ENCODE measurements around the gene MATN4. TPM values are rescaled to one million over a fixed set of nuclear protein-coding genes. Genes with fewer than 3 reads are reported as not detected.
A peak's percentile ranks its signal among the peaks of the same experiment; 100 is the strongest.

MATN4 gene
- total RNA-seq, 2 donors from 2014 or later, result 0.20 to 0.46 TPM

- no peaks in the 10 kb centered on the region for H3K27me3 ChIP-seq (ENCODE audit: control insufficient read depth, insufficient read depth, low read length, poor library complexity, severe bottlenecking)
- H3K36me3 ChIP-seq (ENCODE audit: control insufficient read depth, insufficient read depth, low read length), result no peaks in the 10 kb centered on the region
- Mint-ChIP-seq H3K27me3 (ENCODE audit: insufficient read depth) (peaks cover 32% of the 10 kb centered on the region), H3K9me3 (no peaks in the 10 kb centered on the region), H3K4me1 (peaks cover 16% of the 10 kb centered on the region), H3K27ac (no peak overlapping the region), H3K36me3 (ENCODE audit: low read depth) (no peaks in the 10 kb centered on the region), H3K4me3 (no peak overlapping the region)
- peak; percentile 52 for TF ChIP-seq CTCF (conservative IDR thresholded peaks at IDR 0.05)
- no peaks in the 10 kb centered on the region for H3K9me3 ChIP-seq (ENCODE audit: control insufficient read depth, low read length)
- no peak for DNase-seq
- peaks cover 4% of the 10 kb centered on the region for H3K4me1 ChIP-seq (ENCODE audit: control insufficient read depth, insufficient read depth, low read length)
- 70 to 83% methylated on average over 2 to 4 of the region's 4 CpGs for WGBS, 2 experiments (ENCODE audit: insufficient coverage in 1 of 2, insufficient read length in 1 of 2)
- no peak overlapping the region for H3K4me3 ChIP-seq (ENCODE audit: low read length)
- H3K27ac ChIP-seq (ENCODE audit: low read depth, low read length), result no peak overlapping the region
- H3K9ac ChIP-seq (ENCODE audit: extremely low read depth, low read length, poor library complexity, severe bottlenecking), result no peak overlapping the region
These were observed 2.8 kb downstream of the MATN4 start for GRCh38 chr20:45305262-45305661.

GRCh38 chr20:45304464-45304999 lies 3.6 kb downstream of the MATN4 start:
- H3K4me3 Mint-ChIP-seq, result no peak overlapping the region
- H3K9ac ChIP-seq (ENCODE audit: extremely low read depth, low read length, poor library complexity, severe bottlenecking), result no peak overlapping the region
- no peaks in the 10 kb centered on the region for H3K36me3 ChIP-seq (ENCODE audit: control insufficient read depth, insufficient read depth, low read length)
- H3K4me1 Mint-ChIP-seq, result peaks cover 16% of the 10 kb centered on the region
- H3K9me3 Mint-ChIP-seq, result no peaks in the 10 kb centered on the region
- no peak overlapping the region for H3K27ac Mint-ChIP-seq
- H3K4me1 ChIP-seq (ENCODE audit: control insufficient read depth, insufficient read depth, low read length), result peaks cover 4% of the 10 kb centered on the region
- WGBS, 2 experiments (ENCODE audit: insufficient coverage in 1 of 2, insufficient read length in 1 of 2), result 93 to 95% methylated on average over 41 to 43 of the region's 43 CpGs
- no peak overlapping the region for H3K4me3 ChIP-seq (ENCODE audit: low read length)
- H3K27me3 Mint-ChIP-seq (ENCODE audit: insufficient read depth), result peaks cover 31% of the 10 kb centered on the region
- H3K36me3 Mint-ChIP-seq (ENCODE audit: low read depth), result no peaks in the 10 kb centered on the region
- H3K9me3 ChIP-seq (ENCODE audit: control insufficient read depth, low read length), result no peaks in the 10 kb centered on the region
- H3K27ac ChIP-seq (ENCODE audit: low read depth, low read length), result no peak overlapping the region
- no peaks in the 10 kb centered on the region for H3K27me3 ChIP-seq (ENCODE audit: control insufficient read depth, insufficient read depth, low read length, poor library complexity, severe bottlenecking)
- no peak for TF ChIP-seq CTCF (conservative IDR thresholded peaks at IDR 0.05)
- no peak for DNase-seq

GRCh38 chr20:45303586-45304463 lies 4.3 kb downstream of the MATN4 start:
- Histone ChIP-seq H3K4me1 (ENCODE audit: control insufficient read depth, insufficient read depth, low read length) (peaks cover 4% of the 10 kb centered on the region), H3K27ac (ENCODE audit: low read depth, low read length) (no peak overlapping the region), H3K4me3 (ENCODE audit: low read length) (no peak overlapping the region), H3K27me3 (ENCODE audit: control insufficient read depth, insufficient read depth, low read length, poor library complexity, severe bottlenecking) (no peaks in the 10 kb centered on the region), H3K36me3 (ENCODE audit: control insufficient read depth, insufficient read depth, low read length) (no peaks in the 10 kb centered on the region), H3K9me3 (ENCODE audit: control insufficient read depth, low read length) (no peaks in the 10 kb centered on the region), H3K9ac (ENCODE audit: extremely low read depth, low read length, poor library complexity, severe bottlenecking) (no peak overlapping the region)
- H3K4me1 Mint-ChIP-seq, result peaks cover 16% of the 10 kb centered on the region
- no peaks in the 10 kb centered on the region for H3K36me3 Mint-ChIP-seq (ENCODE audit: low read depth)
- no peaks in the 10 kb centered on the region for H3K9me3 Mint-ChIP-seq
- H3K4me3 Mint-ChIP-seq, result no peak overlapping the region
- WGBS, 2 experiments (ENCODE audit: insufficient coverage in 1 of 2, insufficient read length in 1 of 2), result 95 to 97% methylated on average over 43 to 47 of the region's 47 CpGs
- DNase-seq, result no peak
- H3K27ac Mint-ChIP-seq, result no peak overlapping the region
- no peak for TF ChIP-seq CTCF (conservative IDR thresholded peaks at IDR 0.05)
- H3K27me3 Mint-ChIP-seq (ENCODE audit: insufficient read depth), result peaks cover 28% of the 10 kb centered on the region

All from endodermal cell (in vitro differentiated cells).